ENCODE measurements around the gene RNF125. TPM values are rescaled to one million over a fixed set of nuclear protein-coding genes. Genes with fewer than 3 reads are reported as not detected.
A peak's percentile ranks its signal among the peaks of the same experiment; 100 is the strongest.

The RNF125 gene
- total RNA-seq, 1 experiment from 2014 or later: 0.61 TPM

DNA sequence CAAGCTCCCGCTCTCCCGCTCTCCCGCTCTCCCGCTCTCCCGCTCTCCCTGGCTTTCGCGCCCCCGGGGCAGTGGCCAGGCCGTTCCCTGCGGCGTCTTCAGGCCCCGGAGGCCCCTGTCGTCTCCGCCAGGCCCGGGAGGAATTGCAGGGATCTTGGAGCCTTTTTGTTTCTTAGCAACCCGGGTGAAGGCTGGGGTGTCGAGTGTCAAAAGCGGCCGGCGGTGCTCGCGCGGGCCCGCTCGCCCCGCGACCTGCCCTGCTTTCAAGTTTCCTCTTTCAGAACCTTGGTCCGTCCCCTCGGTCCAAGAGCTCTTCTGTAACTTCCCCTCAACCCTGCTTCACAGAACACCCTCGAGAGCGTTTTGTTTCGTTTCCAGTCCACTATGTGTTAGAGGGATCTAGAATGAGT, 74.5 kb downstream of the RNF125 start:
- Mint-ChIP-seq H3K4me3 (ENCODE audit: unreplicated experiment) (peak overlapping the region; percentile 92), H3K36me3 (ENCODE audit: insufficient read depth, unreplicated experiment) (peaks cover 25% of the 10 kb centered on the region), H3K27ac (ENCODE audit: unreplicated experiment) (peak overlapping the region; percentile 94), H3K4me1 (ENCODE audit: low read depth, unreplicated experiment) (peaks cover 10% of the 10 kb centered on the region), H3K9me3 (ENCODE audit: unreplicated experiment) (no peaks in the 10 kb centered on the region), H3K27me3 (ENCODE audit: insufficient read depth, unreplicated experiment) (no peaks in the 10 kb centered on the region)
- Histone ChIP-seq H3K4me3 (ENCODE audit: low read depth, low read length) (peak overlapping the region; percentile 76), H3K36me3 (ENCODE audit: control insufficient read depth, insufficient read depth, low read length) (no peaks in the 10 kb centered on the region), H3K9me3 (no peaks in the 10 kb centered on the region), H3K4me1 (no peaks in the 10 kb centered on the region), H3K27me3 (replicated peaks; ENCODE audit: control insufficient read depth, insufficient read depth, low read length) (no peaks in the 10 kb centered on the region)
- peak; percentile 28 to 47 for DNase-seq
- ChIA-PET CTCF (no interaction called here), POLR2A (no interaction called here)
- intact Hi-C loops (cut with micrococcal nuclease; ENCODE audit: unreplicated experiment): loop anchor here (5.0 to 10.0 kb wide), 3 partner anchors 78 to 851 kb away; partner anchors contain the start of gene RNF125
- TF ChIP-seq, protein P1, sequence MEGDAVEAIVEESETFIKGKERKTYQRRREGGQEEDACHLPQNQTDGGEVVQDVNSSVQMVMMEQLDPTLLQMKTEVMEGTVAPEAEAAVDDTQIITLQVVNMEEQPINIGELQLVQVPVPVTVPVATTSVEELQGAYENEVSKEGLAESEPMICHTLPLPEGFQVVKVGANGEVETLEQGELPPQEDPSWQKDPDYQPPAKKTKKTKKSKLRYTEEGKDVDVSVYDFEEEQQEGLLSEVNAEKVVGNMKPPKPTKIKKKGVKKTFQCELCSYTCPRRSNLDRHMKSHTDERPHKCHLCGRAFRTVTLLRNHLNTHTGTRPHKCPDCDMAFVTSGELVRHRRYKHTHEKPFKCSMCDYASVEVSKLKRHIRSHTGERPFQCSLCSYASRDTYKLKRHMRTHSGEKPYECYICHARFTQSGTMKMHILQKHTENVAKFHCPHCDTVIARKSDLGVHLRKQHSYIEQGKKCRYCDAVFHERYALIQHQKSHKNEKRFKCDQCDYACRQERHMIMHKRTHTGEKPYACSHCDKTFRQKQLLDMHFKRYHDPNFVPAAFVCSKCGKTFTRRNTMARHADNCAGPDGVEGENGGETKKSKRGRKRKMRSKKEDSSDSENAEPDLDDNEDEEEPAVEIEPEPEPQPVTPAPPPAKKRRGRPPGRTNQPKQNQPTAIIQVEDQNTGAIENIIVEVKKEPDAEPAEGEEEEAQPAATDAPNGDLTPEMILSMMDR (IDR thresholded peaks at IDR 0.05; ENCODE audit: insufficient read depth in 1 of 2, low read depth in 1 of 2, low read length in 1 of 2, severe bottlenecking in 1 of 2, unreplicated experiment in 1 of 2): no peak
- BruUV-seq (replicated peaks): no TSS peak

DNA sequence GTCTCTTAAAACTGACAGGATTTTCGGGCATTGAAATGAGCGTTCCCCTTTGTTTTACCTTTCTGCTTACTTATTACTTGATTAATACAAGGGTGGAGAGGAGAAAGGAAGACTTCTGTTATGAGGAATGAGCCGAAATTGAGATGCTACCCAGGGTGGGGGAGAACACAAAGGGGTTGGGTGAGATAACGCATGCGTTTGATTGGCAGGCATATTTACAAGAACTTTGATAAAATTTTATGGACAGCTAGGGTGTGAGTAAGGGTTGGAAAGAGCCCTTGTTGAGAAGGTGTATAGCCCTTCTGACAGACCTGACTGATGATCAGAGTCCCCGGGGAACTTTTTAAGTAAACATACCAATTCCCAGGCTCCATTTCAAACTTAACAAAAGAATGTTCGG, 74.9 kb downstream of the RNF125 start:
- H3K4me1 Mint-ChIP-seq (ENCODE audit: low read depth, unreplicated experiment): peaks cover 10% of the 10 kb centered on the region
- H3K4me3 Mint-ChIP-seq (ENCODE audit: unreplicated experiment): peak overlapping the region; percentile 92
- H3K36me3 ChIP-seq (ENCODE audit: control insufficient read depth, insufficient read depth, low read length): no peaks in the 10 kb centered on the region
- no peaks in the 10 kb centered on the region for H3K9me3 Mint-ChIP-seq (ENCODE audit: unreplicated experiment)
- intact Hi-C loops (cut with micrococcal nuclease; ENCODE audit: unreplicated experiment): loop anchor here (5.0 to 10.0 kb wide), 3 partner anchors 79 to 851 kb away; partner anchors contain the start of gene RNF125
- no peaks in the 10 kb centered on the region for H3K27me3 ChIP-seq (replicated peaks; ENCODE audit: control insufficient read depth, insufficient read depth, low read length)
- BruUV-seq (replicated peaks): no TSS peak
- no peaks in the 10 kb centered on the region for H3K9me3 ChIP-seq
- no peaks in the 10 kb centered on the region for H3K4me1 ChIP-seq
- ChIA-PET POLR2A (no interaction called here), CTCF (no interaction called here)
- H3K4me3 ChIP-seq (ENCODE audit: low read depth, low read length): peak overlapping the region; percentile 76
- DNase-seq: peak in 1 of 2 experiments; percentile 1
- H3K27me3 Mint-ChIP-seq (ENCODE audit: insufficient read depth, unreplicated experiment): no peaks in the 10 kb centered on the region
- H3K27ac Mint-ChIP-seq (ENCODE audit: unreplicated experiment): peak overlapping the region; percentile 94
- TF ChIP-seq, protein P1 (IDR thresholded peaks at IDR 0.05; ENCODE audit: insufficient read depth in 1 of 2, low read depth in 1 of 2, low read length in 1 of 2, severe bottlenecking in 1 of 2, unreplicated experiment in 1 of 2): no peak
- peaks cover 25% of the 10 kb centered on the region for H3K36me3 Mint-ChIP-seq (ENCODE audit: insufficient read depth, unreplicated experiment)

DNA sequence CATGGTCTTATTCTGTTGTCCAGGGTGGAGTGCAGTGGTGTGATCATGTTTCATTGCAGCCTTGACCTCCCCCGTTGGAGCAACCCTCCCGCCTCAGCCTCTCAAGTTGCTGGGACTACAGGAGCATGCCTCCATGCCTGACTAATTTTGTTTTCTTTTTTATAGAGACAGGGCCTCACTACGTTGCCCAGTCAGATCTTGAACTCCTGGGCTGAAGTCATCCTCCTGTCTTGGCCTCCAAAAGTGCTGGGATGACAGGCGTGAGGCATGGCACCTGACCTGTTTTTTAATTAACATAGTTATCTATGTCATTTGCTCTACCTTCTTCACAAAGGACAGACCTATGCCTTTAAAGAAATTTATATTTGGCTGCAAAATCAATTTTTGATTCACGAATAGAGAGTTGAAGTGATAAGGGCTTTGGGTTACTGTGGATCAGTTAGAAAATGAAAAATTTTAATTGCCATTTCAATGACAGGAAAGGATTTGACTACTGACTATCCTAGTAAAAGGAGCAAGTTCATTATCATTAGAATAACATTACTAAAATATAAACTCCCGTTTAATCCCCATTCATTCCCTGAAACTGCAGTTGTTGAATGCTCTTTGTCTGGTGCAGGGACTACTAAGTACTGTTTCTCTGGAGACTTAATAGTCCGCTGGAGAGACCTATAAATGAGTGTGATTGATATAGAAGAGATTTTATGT, 76.7 kb downstream of the RNF125 start:
- H3K36me3 ChIP-seq (ENCODE audit: control insufficient read depth, insufficient read depth, low read length): no peaks in the 10 kb centered on the region
- H3K4me1 ChIP-seq: no peaks in the 10 kb centered on the region
- peaks cover 25% of the 10 kb centered on the region for H3K36me3 Mint-ChIP-seq (ENCODE audit: insufficient read depth, unreplicated experiment)
- ChIA-PET CTCF (no interaction called here), POLR2A (no interaction called here)
- H3K4me3 ChIP-seq (ENCODE audit: low read depth, low read length): no peak overlapping the region
- BruUV-seq (replicated peaks): no TSS peak
- no peaks in the 10 kb centered on the region for H3K27me3 ChIP-seq (replicated peaks; ENCODE audit: control insufficient read depth, insufficient read depth, low read length)
- TF ChIP-seq, protein P1 (IDR thresholded peaks at IDR 0.05; ENCODE audit: insufficient read depth in 1 of 2, low read depth in 1 of 2, low read length in 1 of 2, severe bottlenecking in 1 of 2, unreplicated experiment in 1 of 2): no peak
- H3K4me1 Mint-ChIP-seq (ENCODE audit: low read depth, unreplicated experiment): peaks cover 10% of the 10 kb centered on the region
- intact Hi-C loops (cut with micrococcal nuclease; ENCODE audit: unreplicated experiment): loop anchor here (10.0 kb wide), 1 partner anchor 81 kb away; the partner anchor contains the start of gene RNF125
- H3K4me3 Mint-ChIP-seq (ENCODE audit: unreplicated experiment): no peak overlapping the region
- no peaks in the 10 kb centered on the region for H3K9me3 Mint-ChIP-seq (ENCODE audit: unreplicated experiment)
- no peak for DNase-seq
- no peaks in the 10 kb centered on the region for H3K27me3 Mint-ChIP-seq (ENCODE audit: insufficient read depth, unreplicated experiment)
- H3K27ac Mint-ChIP-seq (ENCODE audit: unreplicated experiment): no peak overlapping the region
- no peaks in the 10 kb centered on the region for H3K9me3 ChIP-seq
